Gastrocnemius medialis (tissue), 4 donors: Measurements from ENCODE around the gene C1QTNF9. TPM values are rescaled to one million over a fixed set of nuclear protein-coding genes. Genes with fewer than 3 reads are reported as not detected.
"Not testable (repeated sequence)": the region's sequence is repeated elsewhere in the genome, so short reads cannot be mapped to it uniquely, and the experiment has no call there.

Source experiments
- ATAC-seq, 2 donors: fragments of 150-250 bp; one replicate each; pipeline ENCODE4 v1.9.1; 2016
- DNase-seq, 2 donors: peaks; one replicate each; pipeline ENCODE4 v3.0.0-alpha.2; 2019
- H3K27ac ChIP-seq, 4 donors: fragments of 200-600 bp; sonication (generic); 1 replicate in 1 of 4; 2 replicates in 3 of 4; pipeline ENCODE4 v1.5.1; 2016 to 2018; ENCODE audit warnings: mild to moderate bottlenecking in 2 of 4, moderate library complexity in 1 of 4
- H3K27me3 ChIP-seq, 3 donors: fragments of 200-600 bp; sonication (generic) in 2 of 3; 1 replicate in 1 of 3; 2 replicates in 2 of 3; pipeline versions ENCODE4 v1.5.1 to v1.6.0; 2016 to 2019; ENCODE audit warnings: mild to moderate bottlenecking in 1 of 3, moderate library complexity in 1 of 3
- H3K36me3 ChIP-seq, 2 donors: fragments of 200-600 bp; sonication (generic) in 1 of 2; one replicate each; pipeline ENCODE4 v1.5.1; 2017 to 2018
- H3K4me1 ChIP-seq, 2 donors: fragments of 200-600 bp; sonication (generic) in 1 of 2; one replicate each; pipeline ENCODE4 v1.5.1; 2016 to 2017; ENCODE audit warnings: mild to moderate bottlenecking in 2 of 2
- H3K4me3 ChIP-seq, 4 donors: fragments of 200-600 bp; sonication (generic) in 3 of 4; 1 replicate in 1 of 4; 2 replicates in 3 of 4; pipeline ENCODE4 v1.5.1; 2016 to 2019; ENCODE audit warnings: mild to moderate bottlenecking in 2 of 4
- H3K9me3 ChIP-seq, 3 donors: fragments of 200-600 bp; sonication (generic) in 2 of 3; 1 replicate in 1 of 3; 2 replicates in 2 of 3; pipeline ENCODE4 v1.5.1; 2016 to 2019
- CTCF ChIP-seq, 5 experiments: fragments of 450-650 bp in 3 of 5; fragments of 200-600 bp in 2 of 5; sonication (generic) in 2 of 5; IDR thresholded peaks in 4 of 5; conservative IDR thresholded peaks in 1 of 5; 1 replicate in 4 of 5; 2 replicates in 1 of 5; pipeline ENCODE4 v1.5.1; 2016 to 2019; ENCODE audit warnings: antibody characterized with exemption in 5 of 5, mild to moderate bottlenecking in 3 of 5, moderate library complexity in 3 of 5
- POLR2A ChIP-seq, 2 donors: fragments of 450-650 bp; IDR thresholded peaks; one replicate each; pipeline ENCODE4 v1.6.1; 2017; ENCODE audit warnings: antibody characterized with exemption in 2 of 2, mild to moderate bottlenecking in 2 of 2, moderate library complexity in 2 of 2
- in situ Hi-C, 4 donors: fragments of 200-750 bp; cut with MboI; loops; one replicate each; pipeline versions ENCODE4 v1.15.0 to v1.8.0; 2017; ENCODE audit warnings: low sequenced_read_pairs in 4 of 4
- intact Hi-C: fragments of 100-400 bp; cut with DNase I; formaldehyde crosslinking; loops from one replicate; pipeline ENCODE4 v1.15.1; 2023; ENCODE audit warnings: low total_unique reads
- total RNA-seq, 4 donors: library from RNA; depleted of rRNA; stranded (reverse); fragments of >200 nt; gene quantifications; one replicate each; pipeline versions ENCODE4 v1.1.0 to v1.2.3, GENCODE V29; 2016

C1QTNF9 gene
- total RNA-seq, 4 donors from 2014 or later: 1.0 to 2.1 (median 1.5) TPM

DNA sequence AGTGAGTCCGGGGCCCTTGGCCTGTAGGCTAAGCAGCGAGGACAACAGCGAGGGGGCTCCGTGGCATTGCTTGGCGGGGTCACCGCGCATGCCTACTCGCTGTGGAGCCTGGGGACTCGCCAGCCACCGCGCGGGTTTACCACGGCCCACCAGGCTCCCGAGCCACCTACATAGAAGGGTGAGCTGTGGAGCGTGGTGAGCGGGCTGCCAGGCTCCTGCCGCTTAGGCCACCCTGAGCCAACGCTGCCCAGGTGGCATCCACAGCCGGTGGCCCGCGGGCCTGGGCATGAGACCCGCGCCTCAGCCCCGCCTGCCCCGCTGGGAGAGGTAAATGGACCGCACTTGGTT is 31.2 kb downstream of the C1QTNF9 start:
- in situ Hi-C loops (no loop called here), intact Hi-C loops (no loop called here)
- DNase-seq: no peak
- Histone ChIP-seq H3K27me3 (no peaks in the 10 kb centered on the region), H3K4me1 (no peaks in the 10 kb centered on the region), H3K27ac (no peak overlapping the region), H3K4me3 (no peak overlapping the region), H3K9me3 (no peaks in the 10 kb centered on the region), H3K36me3 (no peaks in the 10 kb centered on the region)
- no peak for ATAC-seq
- TF ChIP-seq POLR2A (IDR thresholded peaks at IDR 0.05) (no peak), CTCF (IDR thresholded peaks at IDR 0.05 in 4 of 5, conservative IDR thresholded peaks at IDR 0.05 in 1 of 5) (no peak)

DNA sequence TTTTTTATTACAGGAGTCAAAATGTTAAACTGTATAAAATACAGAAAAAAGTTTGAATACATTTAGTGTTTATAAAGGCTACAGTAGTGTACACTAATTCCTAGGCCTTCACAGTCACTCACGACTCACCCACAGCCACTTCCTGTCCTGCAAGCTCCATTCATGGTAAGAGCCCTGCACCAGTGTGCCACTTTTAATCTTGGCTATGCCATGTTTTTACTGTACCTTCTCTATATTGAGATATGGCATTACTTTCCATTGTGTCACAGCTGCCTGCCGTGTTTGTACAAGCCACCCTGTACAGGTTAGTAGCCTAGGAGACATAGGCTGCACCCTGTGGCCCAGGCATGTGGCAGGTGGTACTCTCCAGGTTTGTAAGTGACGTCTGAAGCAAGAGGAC is 32.1 kb downstream of the C1QTNF9 start:
- Histone ChIP-seq H3K27ac (no peak overlapping the region), H3K9me3 (no peaks in the 10 kb centered on the region), H3K36me3 (no peaks in the 10 kb centered on the region), H3K27me3 (no peaks in the 10 kb centered on the region), H3K4me3 (no peak overlapping the region), H3K4me1 (no peaks in the 10 kb centered on the region)
- TF ChIP-seq CTCF (IDR thresholded peaks at IDR 0.05 in 4 of 5, conservative IDR thresholded peaks at IDR 0.05 in 1 of 5): no peak
- TF ChIP-seq POLR2A (IDR thresholded peaks at IDR 0.05): no peak
- intact Hi-C loops: no loop called here
- DNase-seq (no peak), ATAC-seq (no peak)
- in situ Hi-C loops: no loop called here

GRCh38 chr13:24348385-24348784 is 39.0 kb downstream of the C1QTNF9 start:
- intact Hi-C loops (no loop called here), in situ Hi-C loops (no loop called here)
- no peak for TF ChIP-seq POLR2A (IDR thresholded peaks at IDR 0.05)
- no peak for TF ChIP-seq CTCF (IDR thresholded peaks at IDR 0.05 in 4 of 5, conservative IDR thresholded peaks at IDR 0.05 in 1 of 5)
- Histone ChIP-seq H3K4me3 (no peak overlapping the region), H3K27me3 (no peaks in the 10 kb centered on the region), H3K4me1 (no peaks in the 10 kb centered on the region), H3K36me3 (no peaks in the 10 kb centered on the region), H3K9me3 (no peaks in the 10 kb centered on the region), H3K27ac (no peak overlapping the region)
- ATAC-seq (no peak), DNase-seq (no peak)

DNA sequence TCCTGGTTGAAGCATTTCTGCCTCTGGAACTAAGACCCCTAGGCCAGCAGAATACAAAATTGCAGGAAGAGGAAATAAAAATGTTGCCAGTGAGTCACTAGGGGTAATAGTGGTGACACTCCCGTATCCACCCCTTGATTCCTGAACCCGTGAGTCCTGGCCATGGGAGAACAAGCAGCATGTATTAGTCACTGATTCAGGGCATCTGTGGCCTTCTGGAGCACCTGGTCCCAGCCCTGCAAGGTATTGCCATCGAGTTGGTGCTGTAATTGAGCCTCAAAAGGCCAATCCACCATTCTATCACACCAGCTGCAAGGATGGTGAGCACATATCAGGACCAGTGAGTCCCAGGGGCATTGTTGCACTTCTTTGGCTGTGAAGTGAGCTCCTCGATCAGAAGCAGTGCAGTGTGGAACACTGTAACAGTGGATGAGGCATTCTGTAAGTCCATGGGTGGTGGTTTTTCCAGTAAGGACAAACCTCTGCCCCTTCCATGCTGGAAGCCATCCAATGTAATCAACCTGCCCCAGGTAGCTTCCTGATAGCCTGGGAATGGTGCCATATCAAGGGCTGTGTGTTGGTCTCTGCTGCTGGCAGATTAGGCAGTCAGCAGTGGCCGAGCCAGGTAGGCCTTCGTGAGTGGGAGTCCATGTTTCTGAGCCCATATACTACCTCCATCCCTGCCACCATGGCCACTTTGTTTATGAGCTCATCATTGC is 39.6 kb downstream of the C1QTNF9 start:
- no peak for TF ChIP-seq CTCF (IDR thresholded peaks at IDR 0.05 in 4 of 5, conservative IDR thresholded peaks at IDR 0.05 in 1 of 5)
- ATAC-seq: no peak
- H3K9me3 ChIP-seq: no peaks in the 10 kb centered on the region
- intact Hi-C loops (no loop called here), in situ Hi-C loops (no loop called here)
- H3K27ac ChIP-seq: no peak overlapping the region
- no peaks in the 10 kb centered on the region for H3K27me3 ChIP-seq
- H3K4me3 ChIP-seq: no peak overlapping the region
- no peaks in the 10 kb centered on the region for H3K4me1 ChIP-seq
- DNase-seq: no peak
- no peaks in the 10 kb centered on the region for H3K36me3 ChIP-seq

DNA sequence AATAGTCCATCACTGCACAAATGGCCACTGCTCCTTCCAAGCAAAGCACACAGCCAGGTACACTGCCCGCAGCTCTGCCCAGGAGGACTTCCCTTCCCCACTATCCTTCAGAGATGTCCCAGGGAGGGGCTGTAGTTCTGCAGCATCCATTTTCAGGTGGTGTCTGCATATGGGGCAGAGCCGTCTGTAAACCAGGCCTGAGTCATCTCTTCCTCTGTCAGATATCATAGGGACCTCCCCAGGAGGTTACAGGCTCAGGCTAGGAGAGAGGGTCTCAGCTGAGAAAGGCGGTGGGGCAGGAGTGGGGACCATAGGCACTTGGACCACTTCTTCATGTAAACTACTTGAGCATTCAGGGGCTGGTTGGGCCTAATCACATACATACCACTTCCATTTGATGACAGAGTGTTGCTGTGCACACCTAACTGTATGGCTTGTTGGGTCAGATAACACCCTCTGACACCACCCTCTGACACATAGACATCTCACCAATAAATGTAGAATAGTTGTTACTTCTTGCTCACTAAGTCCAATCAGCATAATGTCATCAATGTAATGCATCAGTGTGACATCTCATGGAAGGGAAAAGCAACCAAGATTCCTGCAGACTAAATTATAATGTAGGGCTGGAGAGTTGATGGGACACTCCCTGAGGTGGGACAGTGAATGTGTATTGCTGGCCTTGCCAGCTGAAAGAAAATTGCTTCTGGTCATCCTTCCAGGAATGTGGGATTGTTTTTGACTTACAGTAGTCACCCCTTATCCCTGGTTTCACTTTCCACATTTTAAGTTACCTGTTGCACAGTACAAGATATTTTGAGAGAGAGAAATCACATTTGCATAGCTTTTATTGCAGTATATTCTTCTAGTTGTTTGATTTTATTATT is 40.6 kb downstream of the C1QTNF9 start:
- in situ Hi-C loops, DNase-seq, H3K4me1 ChIP-seq, H3K9me3 ChIP-seq, intact Hi-C loops, H3K36me3 ChIP-seq, ATAC-seq, H3K4me3 ChIP-seq, H3K27ac ChIP-seq, H3K27me3 ChIP-seq: not testable (repeated sequence)
